LNCaP clone FGC (cell line): Measurements from ENCODE around the gene SPAAR.
A peak's percentile ranks its signal among the peaks of the same experiment; 100 is the strongest.

Experiments
- DNase-seq: peaks from one replicate; pipeline ENCODE4 v3.0.0-alpha.2; 2011; ENCODE audit warnings: low read depth
- H3K4me3 ChIP-seq: 2 replicates; pipeline ENCODE4 v1.5.1; 2011; ENCODE audit warnings: mild to moderate bottlenecking, low read depth, low read length, control low read depth
- CTCF ChIP-seq: IDR thresholded peaks from 2 replicates; pipeline ENCODE4 v1.5.1; 2012; ENCODE audit warnings: mild to moderate bottlenecking; ENCODE audit not compliant: control insufficient read depth, insufficient read depth; ENCODE audit errors: extremely low read depth

The SPAAR gene

GRCh38 chr9:35948451-35948850, 39.2 kb downstream of the SPAAR start:
- DNase-seq = no peak
- TF ChIP-seq CTCF = no peak
- H3K4me3 ChIP-seq = no peak overlapping the region

- H3K4me3 ChIP-seq = no peak overlapping the region
- DNase-seq = no peak
- TF ChIP-seq CTCF = no peak
Measured at GRCh38 chr9:35948901-35949318, 39.6 kb downstream of the SPAAR start.

- DNase-seq = no peak
- TF ChIP-seq CTCF = no peak
- H3K4me3 ChIP-seq = no peak overlapping the region
Measured at GRCh38 chr9:35951736-35952135, 42.4 kb downstream of the SPAAR start.

- no peak overlapping the region for H3K4me3 ChIP-seq
- no peak for DNase-seq
- TF ChIP-seq CTCF = no peak
Measured at GRCh38 chr9:35952526-35953191, 43.4 kb downstream of the SPAAR start.

GRCh38 chr9:35954942-35955546, 45.8 kb downstream of the SPAAR start:
- H3K4me3 ChIP-seq = no peak overlapping the region
- DNase-seq = peak; percentile 65

GRCh38 chr9:35956651-35957050, 47.4 kb downstream of the SPAAR start:
- no peak overlapping the region for H3K4me3 ChIP-seq
- no peak for TF ChIP-seq CTCF
- DNase-seq = no peak

More at GRCh38 chr9:35954942-35955546, 45.8 kb downstream of the SPAAR start:
- TF ChIP-seq CTCF = peak; percentile 83

GRCh38 chr9:35958104-35958837, 49.0 kb downstream of the SPAAR start, which contains the start of gene OR2S2:
OR2S2 (minus strand) TSS chr9:35958154; CDS start chr9:35958098, 56 bp downstream.
- H3K4me3 ChIP-seq = no peak within 1 kb of the TSS
- TF ChIP-seq CTCF = no peak
- DNase-seq = no peak
